Neuronal stem cell (in vitro differentiated cells): Measurements from ENCODE around the gene FSD1.
A peak's percentile ranks its signal among the peaks of the same experiment; 100 is the strongest.

Source experiments
- DNase-seq: peaks from one replicate; pipeline ENCODE4 v3.0.0-alpha.2; 2013; ENCODE audit warnings: low spot score
- H2AFZ ChIP-seq: one replicate; pipeline ENCODE4 v1.6.1; 2013; ENCODE audit warnings: mild to moderate bottlenecking, low read length, inconsistent platforms
- H2AK5ac ChIP-seq: 2 replicates; pipeline ENCODE4 v1.6.1; 2013; ENCODE audit warnings: low read depth, mild to moderate bottlenecking, inconsistent platforms, low read length, moderate library complexity, mixed read lengths
- H2BK120ac ChIP-seq: 2 replicates; pipeline ENCODE4 v1.6.1; 2013; ENCODE audit warnings: low read depth, mild to moderate bottlenecking, inconsistent platforms, low read length, moderate library complexity, mixed read lengths
- H2BK12ac ChIP-seq: one replicate; pipeline ENCODE4 v1.6.1; 2013; ENCODE audit warnings: low read length, inconsistent platforms
- H2BK15ac ChIP-seq: 2 replicates; pipeline ENCODE4 v1.6.1; 2013; ENCODE audit warnings: mild to moderate bottlenecking, low read length, inconsistent platforms, mixed read lengths
- H2BK5ac ChIP-seq: one replicate; pipeline ENCODE4 v1.6.1; 2013; ENCODE audit warnings: inconsistent platforms, mild to moderate bottlenecking, low read length, moderate library complexity
- H3K14ac ChIP-seq: one replicate; pipeline ENCODE4 v1.6.1; 2013; ENCODE audit warnings: low read length, inconsistent platforms
- H3K18ac ChIP-seq: 2 replicates; pipeline ENCODE4 v1.6.1; 2013; ENCODE audit warnings: low read length, inconsistent platforms
- H3K23ac ChIP-seq: 2 replicates; pipeline ENCODE4 v1.6.1; 2013; ENCODE audit warnings: low read depth, mild to moderate bottlenecking, mixed read lengths, low read length, inconsistent platforms; ENCODE audit not compliant: poor library complexity
- H3K27ac ChIP-seq: replicated peaks from 3 replicates; pipeline ENCODE4 v1.5.1; 2013; ENCODE audit warnings: low read length, inconsistent platforms
- H3K27me3 ChIP-seq, 3 experiments: 2 replicates each; pipeline ENCODE4 v1.6.1; 2013; ENCODE audit warnings: low read length in 3 of 3, mild to moderate bottlenecking in 2 of 3, inconsistent platforms in 1 of 3, low read depth in 1 of 3, mixed read lengths in 1 of 3, moderate library complexity in 1 of 3; ENCODE audit not compliant: control insufficient read depth in 3 of 3, insufficient read depth in 3 of 3
- H3K36me3 ChIP-seq, 2 donors: replicated peaks in 1 of 2; 2 replicates each; pipeline ENCODE4 v1.6.1; 2013; ENCODE audit warnings: low read length in 2 of 2; ENCODE audit not compliant: control insufficient read depth in 2 of 2, insufficient read depth in 2 of 2
- H3K4ac ChIP-seq: 2 replicates; pipeline ENCODE4 v1.6.1; 2013; ENCODE audit warnings: inconsistent platforms, mild to moderate bottlenecking, low read length, moderate library complexity
- H3K4me1 ChIP-seq, 2 donors: 1 replicate in 1 of 2; 2 replicates in 1 of 2; pipeline ENCODE4 v1.6.1; 2013; ENCODE audit warnings: low read length in 2 of 2, low read depth in 1 of 2; ENCODE audit not compliant: control insufficient read depth in 2 of 2, insufficient read depth in 1 of 2
- H3K4me2 ChIP-seq: one replicate; pipeline ENCODE4 v1.6.1; 2013; ENCODE audit warnings: mild to moderate bottlenecking, low read length, inconsistent platforms; ENCODE audit not compliant: insufficient read depth, poor library complexity, severe bottlenecking
- H3K4me3 ChIP-seq, 2 donors: 2 replicates each; pipeline ENCODE4 v1.5.1; 2013; ENCODE audit warnings: low read length in 2 of 2, mild to moderate bottlenecking in 2 of 2, inconsistent platforms in 1 of 2, moderate library complexity in 1 of 2
- H3K79me1 ChIP-seq: one replicate; pipeline ENCODE4 v1.6.1; 2013; ENCODE audit warnings: low read depth, mild to moderate bottlenecking, inconsistent platforms, low read length, moderate library complexity
- H3K9ac ChIP-seq: one replicate; pipeline ENCODE4 v1.6.1; 2013; ENCODE audit warnings: mild to moderate bottlenecking, low read depth, low read length, inconsistent platforms; ENCODE audit not compliant: poor library complexity
- H3K9me3 ChIP-seq, 2 donors: replicated peaks in 1 of 2; 2 replicates each; pipeline versions ENCODE3 to v1.6.1; 2013; ENCODE audit warnings: low read length in 2 of 2, mild to moderate bottlenecking in 2 of 2, inconsistent platforms in 1 of 2, low read depth in 1 of 2, mixed read lengths in 1 of 2, moderate library complexity in 1 of 2; ENCODE audit not compliant: control insufficient read depth in 2 of 2, insufficient read depth in 1 of 2
- H4K8ac ChIP-seq: one replicate; pipeline ENCODE4 v1.6.1; 2013; ENCODE audit warnings: low read depth, mild to moderate bottlenecking, inconsistent platforms, low read length, moderate library complexity
- H4K91ac ChIP-seq: one replicate; pipeline ENCODE4 v1.6.1; 2013; ENCODE audit warnings: low read length, low read depth, mild to moderate bottlenecking, inconsistent platforms; ENCODE audit not compliant: poor library complexity
- WGBS, 2 donors: extraction: QIAGEN DNeasy Blood & Tissue Kit; methylation state at CpG; one replicate each; pipeline ENCODE4 v1.1.7; 2013; ENCODE audit warnings: missing lambda C conversion rate in 2 of 2, mixed read lengths in 1 of 2; ENCODE audit not compliant: insufficient read length in 2 of 2, insufficient replicate concordance in 1 of 2; ENCODE audit errors: extremely low coverage in 2 of 2; 5-methylcytosine and 5-hydroxymethylcytosine counted together

FSD1 gene

DNA sequence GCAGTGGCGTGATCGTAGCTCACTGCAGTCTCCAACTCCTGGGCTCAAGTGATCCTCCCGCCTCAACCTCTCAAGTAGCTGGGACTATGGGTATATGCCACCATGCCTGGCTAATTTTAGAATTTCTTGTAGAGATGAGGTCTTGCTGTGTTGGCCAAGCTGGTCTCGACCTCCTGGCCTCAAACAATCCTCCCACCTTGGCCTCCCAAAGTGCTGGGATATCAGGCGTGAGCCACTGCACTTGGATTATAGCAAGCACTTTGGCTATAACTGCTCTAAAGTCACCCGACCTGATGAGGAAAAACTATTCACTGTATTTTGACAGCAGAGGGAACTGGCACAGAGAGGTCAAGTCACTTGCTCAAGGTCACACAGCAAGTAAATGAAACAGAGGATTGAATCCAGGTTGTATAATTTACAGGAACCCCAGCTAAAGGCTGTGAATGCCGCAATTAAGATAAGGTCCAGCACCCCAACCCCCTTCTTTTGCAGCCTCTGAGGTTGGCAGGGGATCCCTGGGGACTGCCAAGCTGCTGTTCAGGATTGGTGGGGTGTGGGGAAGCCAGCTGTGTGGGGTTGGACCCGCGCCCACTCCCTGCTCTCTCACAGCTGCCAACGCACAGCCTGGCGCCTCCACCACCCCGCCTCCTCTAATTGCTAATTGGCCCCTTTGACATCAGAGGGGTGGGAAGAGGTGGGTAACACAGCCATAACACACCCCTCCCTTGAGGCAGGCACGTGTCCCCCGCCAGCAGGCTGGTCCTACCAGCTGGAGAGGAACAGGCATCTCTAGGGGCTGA, 8.2 kb upstream of the FSD1 start:
- Histone ChIP-seq H3K9me3 (no peaks in the 10 kb centered on the region), H3K79me1 (no peaks in the 10 kb centered on the region), H4K8ac (no peak overlapping the region), H3K4me2 (no peak overlapping the region), H3K4ac (no peak overlapping the region), H3K4me1 (peaks cover 3 to 5% of the 10 kb centered on the region in 2 donors), H2AK5ac (no peak overlapping the region), H3K14ac (no peak overlapping the region), H2BK5ac (no peak overlapping the region), H3K18ac (peak overlapping the region; percentile 12), H2BK120ac (no peak overlapping the region), H3K27ac (no peak overlapping the region), H2AFZ (no peak overlapping the region), H3K4me3 (no peak overlapping the region), H2BK12ac (peak overlapping the region; percentile 36), H4K91ac (no peak overlapping the region), H3K27me3 (no peaks in the 10 kb centered on the region), H3K36me3 (no peaks in the 10 kb centered on the region), H3K23ac (no peak overlapping the region), H2BK15ac (no peak overlapping the region), H3K9ac (no peak overlapping the region)
- no CpG with 5 or more reads among the region's 14 CpGs for WGBS, 2 donors
- no peak for DNase-seq

GRCh38 chr19:4297901-4298809, 6.2 kb upstream of the FSD1 start:
- H3K9ac ChIP-seq, result no peak overlapping the region
- no peak overlapping the region for H3K4me3 ChIP-seq
- DNase-seq, result no peak
- peak overlapping the region; percentile 94 for H3K23ac ChIP-seq
- H2AFZ ChIP-seq, result no peak overlapping the region
- H3K9me3 ChIP-seq, result no peaks in the 10 kb centered on the region
- no peaks in the 10 kb centered on the region for H3K27me3 ChIP-seq
- no peak overlapping the region for H4K91ac ChIP-seq
- H3K4me1 ChIP-seq, result peaks cover 0 to 7% of the 10 kb centered on the region in 2 donors
- H3K27ac ChIP-seq, result no peak overlapping the region
- H3K36me3 ChIP-seq, result no peaks in the 10 kb centered on the region
- no peaks in the 10 kb centered on the region for H3K79me1 ChIP-seq
- peak overlapping the region; percentile 7 for H2BK15ac ChIP-seq
- no peak overlapping the region for H3K4ac ChIP-seq
- no peak overlapping the region for H4K8ac ChIP-seq
- H2AK5ac ChIP-seq, result no peak overlapping the region
- no peak overlapping the region for H3K4me2 ChIP-seq
- no peak overlapping the region for H2BK12ac ChIP-seq
- no peak overlapping the region for H2BK120ac ChIP-seq
- no peak overlapping the region for H3K14ac ChIP-seq
- H2BK5ac ChIP-seq, result no peak overlapping the region
- no CpG with 5 or more reads among the region's 27 CpGs for WGBS, 2 donors
- peak overlapping the region; percentile 84 for H3K18ac ChIP-seq

DNA sequence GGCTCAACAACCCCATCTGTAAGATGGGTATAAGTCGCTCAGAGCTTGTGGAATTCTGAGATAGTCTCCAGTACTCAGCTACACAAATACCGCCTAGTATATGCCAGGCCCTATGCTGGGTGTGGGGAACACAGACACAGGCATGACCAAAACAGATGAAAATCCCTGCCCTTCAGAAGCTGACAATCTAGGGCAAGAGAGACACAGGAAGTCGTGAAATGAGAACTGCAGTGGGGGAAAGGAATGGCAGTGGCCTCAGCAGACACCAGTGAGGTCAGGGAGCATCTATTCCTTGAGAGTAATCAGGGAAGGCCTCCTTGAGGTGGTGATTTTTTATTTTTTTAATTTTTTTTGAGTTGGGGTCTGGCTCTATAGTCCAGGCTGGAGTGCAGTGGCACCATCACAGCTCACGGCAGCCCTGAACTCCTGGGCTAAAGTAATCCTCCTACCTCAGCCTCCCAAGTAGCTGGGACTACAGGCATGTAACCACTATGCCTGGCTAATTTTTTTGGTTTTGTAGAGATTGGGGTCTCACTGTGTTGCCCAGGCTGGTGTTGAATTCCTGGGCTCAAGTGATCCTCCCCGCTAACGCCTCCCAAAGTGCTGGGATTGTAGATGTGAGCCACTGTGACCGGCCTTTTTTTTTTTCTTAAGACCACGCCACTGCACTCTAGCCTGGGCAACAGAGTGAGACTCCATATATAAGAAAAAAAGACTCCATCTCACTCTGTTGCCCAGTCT, 5.4 kb upstream of the FSD1 start:
- Histone ChIP-seq H2BK120ac (no peak overlapping the region), H3K9me3 (no peaks in the 10 kb centered on the region), H3K79me1 (no peaks in the 10 kb centered on the region), H4K8ac (no peak overlapping the region), H3K14ac (no peak overlapping the region), H3K36me3 (no peaks in the 10 kb centered on the region), H3K4me3 (no peak overlapping the region), H3K27me3 (no peaks in the 10 kb centered on the region), H3K4ac (no peak overlapping the region), H3K9ac (no peak overlapping the region), H4K91ac (no peak overlapping the region), H3K4me1 (peaks cover 0 to 7% of the 10 kb centered on the region in 2 donors), H2BK5ac (no peak overlapping the region), H3K4me2 (no peak overlapping the region), H2AK5ac (no peak overlapping the region), H2BK12ac (no peak overlapping the region), H3K27ac (no peak overlapping the region), H3K18ac (no peak overlapping the region), H2AFZ (no peak overlapping the region), H3K23ac (no peak overlapping the region), H2BK15ac (no peak overlapping the region)
- no peak for DNase-seq
- no CpG with 5 or more reads among the region's 8 CpGs for WGBS, 2 donors
